GM19328 (cell line): Measurements from ENCODE around the gene SDHAF3.
A peak's percentile ranks its signal among the peaks of the same experiment; 100 is the strongest.
"Not testable (repeated sequence)": the region's sequence is repeated elsewhere in the genome, so short reads cannot be mapped to it uniquely, and the experiment has no call there.

ENCODE experiments used
- ATAC-seq: cut with Tn5 transposase; IDR thresholded peaks from one replicate; pipeline ENCODE4 v1.9.1; 2021; ENCODE audit warnings: mild to moderate bottlenecking, moderate library complexity; ENCODE audit not compliant: unreplicated experiment

SDHAF3 gene

DNA sequence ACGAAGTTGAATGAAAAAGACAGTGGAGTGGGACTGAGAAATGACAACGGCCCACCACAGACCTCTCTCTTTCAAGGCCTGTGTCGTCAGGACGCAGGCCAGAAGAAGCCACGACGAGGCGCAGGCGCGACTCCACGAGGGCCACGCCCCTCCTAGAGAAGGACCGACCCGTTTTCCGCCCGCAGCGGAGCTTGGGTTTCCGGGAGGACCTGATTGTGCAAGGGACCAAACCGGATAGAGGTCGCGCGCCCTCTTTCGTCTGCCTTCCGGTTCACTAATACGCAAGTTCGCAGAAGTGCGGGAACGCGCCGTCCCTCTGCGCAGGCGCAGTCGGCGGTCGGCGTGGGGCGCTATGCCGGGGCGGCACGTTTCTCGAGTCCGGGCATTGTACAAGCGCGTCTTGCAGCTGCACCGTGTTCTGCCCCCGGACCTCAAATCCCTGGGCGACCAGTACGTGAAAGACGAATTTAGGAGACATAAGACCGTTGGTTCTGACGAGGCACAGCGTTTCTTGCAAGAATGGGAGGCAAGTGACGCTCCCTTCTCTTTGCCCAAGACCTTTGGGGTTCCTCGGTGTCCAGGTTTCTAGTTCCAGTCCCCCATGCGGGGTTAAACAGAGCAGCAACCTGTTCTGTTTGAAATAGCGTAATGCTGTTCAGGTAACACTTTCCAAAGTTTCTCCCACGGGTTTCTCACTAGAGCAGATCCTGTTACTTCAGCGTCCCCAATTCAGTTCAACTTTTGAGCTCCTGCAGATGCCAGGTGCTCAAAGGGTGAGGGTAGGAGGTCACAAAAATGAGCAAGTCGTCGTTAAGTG, at the start of gene SDHAF3:
Gene SDHAF3 (plus strand): TSS at position 327 of the 817 bp plus-strand sequence. CDS start 26 bp downstream, at position 353.
- ATAC-seq: peak; percentile 90

- ATAC-seq: not testable (repeated sequence)
Observed at GRCh38 chr7:97072025-97072424, 45.5 kb upstream of the SDHAF3 start.

DNA sequence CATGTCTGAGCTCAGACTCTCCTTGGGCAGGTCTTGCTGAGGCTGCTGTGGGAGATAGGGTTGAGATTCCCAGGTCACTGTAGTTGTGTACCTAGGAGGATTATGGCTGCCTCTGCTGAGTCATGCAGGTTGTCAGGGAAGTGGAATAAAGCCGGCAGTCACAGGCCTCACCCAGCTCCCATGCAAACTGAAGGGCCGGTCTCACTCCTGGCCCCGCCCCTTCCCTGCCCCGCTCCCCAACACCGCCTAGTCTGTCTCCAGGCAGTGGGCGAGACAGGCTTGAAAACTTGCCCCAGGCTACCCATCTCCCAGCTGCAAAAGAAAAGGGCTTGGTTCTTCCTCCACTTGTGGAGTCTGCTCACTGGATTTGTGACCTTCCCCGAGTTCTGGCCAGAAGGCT, 41.6 kb upstream of the SDHAF3 start:
- no peak for ATAC-seq

- ATAC-seq: peak; percentile 55
Observed at GRCh38 chr7:97078023-97078969, 39.2 kb upstream of the SDHAF3 start.

DNA sequence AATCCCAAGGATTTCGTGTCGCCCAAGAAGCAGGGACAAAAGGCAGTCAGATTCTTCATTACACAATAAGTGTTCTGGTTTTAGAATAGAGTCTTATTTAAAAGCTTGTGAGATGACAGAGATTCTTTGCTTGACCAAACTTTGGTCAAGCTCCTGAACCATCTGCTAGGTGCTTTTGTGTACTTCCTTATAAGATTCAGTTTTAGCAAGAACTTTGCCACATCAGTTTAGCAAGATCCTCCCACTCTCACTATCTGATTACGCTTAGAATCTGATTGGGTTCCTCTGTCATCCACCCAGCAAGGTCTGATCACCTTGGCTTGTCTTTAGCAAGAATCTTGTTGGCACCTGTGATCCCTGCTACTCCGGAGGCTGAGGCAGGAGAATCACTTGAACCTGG, 38.2 kb upstream of the SDHAF3 start:
- no peak for ATAC-seq

DNA sequence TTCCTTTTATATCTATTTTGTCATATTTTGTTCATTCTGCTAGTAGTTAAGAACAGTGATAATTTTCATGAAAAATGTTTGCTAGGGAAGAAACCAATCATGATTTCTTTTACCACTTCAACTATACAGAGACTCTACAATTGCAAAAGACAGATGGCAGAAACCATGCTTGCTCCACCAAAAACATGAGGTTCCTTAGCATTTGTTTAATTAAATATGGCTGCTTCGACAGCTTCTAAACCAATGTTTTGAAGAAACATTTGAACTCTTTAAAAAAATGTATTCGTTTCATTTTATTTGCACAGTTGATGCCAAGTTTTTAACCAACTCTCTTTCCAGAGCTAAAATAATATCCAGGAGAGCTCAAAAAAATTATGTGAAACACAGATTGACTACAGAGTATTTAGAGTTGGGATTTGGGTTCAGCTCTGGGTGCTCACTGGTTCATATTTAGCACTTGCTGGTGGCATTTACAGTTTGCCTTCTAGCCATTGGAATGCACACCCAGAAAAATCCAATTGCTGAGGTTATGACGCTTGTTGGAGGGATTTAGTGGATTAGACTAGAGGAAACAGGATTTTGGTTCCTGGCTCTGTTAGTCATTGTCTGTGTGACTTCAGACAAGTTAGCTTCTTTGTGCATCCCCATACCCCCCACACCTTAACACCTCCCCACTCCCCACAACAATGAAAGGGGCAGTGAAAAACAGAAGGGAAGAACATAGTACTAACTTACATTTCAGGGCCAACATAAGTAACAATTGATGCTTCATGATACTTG, 35.8 kb upstream of the SDHAF3 start:
- ATAC-seq: no peak

GRCh38 chr7:97088364-97088763, 29.1 kb upstream of the SDHAF3 start:
- ATAC-seq: no peak

DNA sequence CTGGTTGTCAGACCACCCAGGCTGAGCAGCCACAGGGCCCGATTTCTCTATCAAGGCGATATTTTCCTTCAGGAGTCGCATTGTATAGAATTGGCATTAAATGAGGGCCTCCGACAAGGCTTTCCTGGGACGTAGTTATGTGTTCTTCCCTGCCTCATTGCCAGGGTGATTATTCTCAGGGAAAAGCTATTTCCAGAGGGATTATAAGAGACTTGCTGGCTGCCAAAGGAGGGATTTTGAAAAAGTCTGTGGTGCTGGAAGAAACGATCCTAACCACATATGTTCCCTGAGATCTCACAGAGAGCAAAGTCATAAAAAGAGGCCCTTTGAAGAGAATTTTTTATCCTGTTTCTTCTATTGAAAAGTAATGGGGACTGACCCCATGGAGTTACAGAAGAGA, 27.7 kb upstream of the SDHAF3 start:
- no peak for ATAC-seq

- ATAC-seq: no peak
Observed at GRCh38 chr7:97090761-97091353, 26.6 kb upstream of the SDHAF3 start.

DNA sequence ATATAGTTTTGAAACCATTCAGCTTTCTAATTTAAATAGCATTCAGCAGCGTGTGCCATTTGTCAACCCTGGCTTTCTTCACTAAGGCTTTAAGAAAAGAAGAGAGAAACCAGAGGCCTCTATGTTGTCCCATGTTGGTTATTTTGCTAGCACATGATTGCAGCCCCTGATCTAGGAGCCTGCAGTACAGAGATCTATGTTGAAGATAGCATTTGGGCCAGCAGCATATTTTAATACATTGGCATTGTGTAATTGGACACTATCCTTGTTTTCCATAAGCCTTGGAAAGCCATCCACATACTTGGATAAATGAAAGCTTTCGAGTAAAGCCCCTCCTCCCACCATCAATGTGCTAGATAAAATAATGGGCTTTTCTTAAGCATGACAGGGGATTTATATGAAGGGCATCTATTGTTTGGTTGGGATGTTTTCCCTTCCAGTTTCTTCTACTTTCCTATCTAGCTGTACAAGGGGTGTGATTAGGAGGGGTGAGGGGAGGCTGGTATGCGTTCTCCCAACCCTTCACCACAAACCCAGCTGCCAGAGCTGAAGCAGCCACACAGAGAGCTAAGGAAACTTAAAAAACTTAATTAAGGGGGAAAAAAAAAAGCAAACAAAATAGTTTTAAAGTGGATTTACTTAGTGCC, 23.1 kb upstream of the SDHAF3 start:
- ATAC-seq: no peak

GRCh38 chr7:97096037-97096436, 21.5 kb upstream of the SDHAF3 start:
- no peak for ATAC-seq

DNA sequence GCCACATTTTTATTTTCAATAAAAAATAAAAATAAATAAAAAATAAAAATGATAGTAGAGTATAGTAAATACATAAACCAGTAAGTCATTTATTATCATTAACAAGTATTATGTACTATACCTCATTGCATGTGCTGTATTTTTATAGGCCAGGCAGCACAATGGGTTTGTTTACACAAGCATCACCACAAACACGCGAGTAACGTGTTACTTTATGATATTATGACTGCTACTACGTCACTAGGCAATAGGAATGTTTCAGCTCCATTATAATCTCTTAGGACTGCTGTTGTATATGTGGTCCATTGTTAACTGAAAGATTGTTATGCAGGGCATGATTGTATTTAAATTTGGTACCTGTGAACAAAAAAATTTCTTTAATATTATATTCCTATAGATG, 20.8 kb upstream of the SDHAF3 start:
- no peak for ATAC-seq

DNA sequence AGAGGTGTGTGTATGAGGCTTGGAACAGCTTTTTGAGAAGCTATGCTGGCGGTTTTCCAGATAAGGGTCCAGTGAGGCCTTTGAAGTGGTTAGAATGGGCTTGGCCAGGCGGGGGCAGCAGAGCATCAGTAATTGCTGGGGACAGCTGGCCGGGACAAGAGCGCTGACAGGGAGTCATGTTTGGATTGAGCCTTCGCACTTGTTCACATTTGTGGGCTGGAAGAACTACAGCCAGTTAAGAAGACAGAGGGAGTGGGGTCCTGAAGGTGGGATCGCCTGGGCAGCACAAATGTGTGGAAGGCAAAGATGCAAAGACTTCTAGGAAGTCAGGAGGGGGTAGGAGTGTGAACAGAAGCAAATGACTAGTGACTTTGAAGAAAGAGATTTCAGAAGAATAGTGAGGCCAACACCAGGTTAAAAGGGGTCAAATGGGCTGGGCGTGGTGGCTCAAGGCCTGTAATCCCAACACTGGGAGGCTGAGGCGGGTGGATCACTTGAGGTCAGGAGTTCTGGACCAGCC, 12.7 kb upstream of the SDHAF3 start:
- peak; percentile 83 for ATAC-seq

GRCh38 chr7:97107192-97107800, 10.2 kb upstream of the SDHAF3 start:
- no peak for ATAC-seq

- ATAC-seq: no peak
Observed at GRCh38 chr7:97116308-97116707, 1.2 kb upstream of the SDHAF3 start.

GRCh38 chr7:97117035-97117371, 495 bp upstream of the SDHAF3 start:
- ATAC-seq: no peak

DNA sequence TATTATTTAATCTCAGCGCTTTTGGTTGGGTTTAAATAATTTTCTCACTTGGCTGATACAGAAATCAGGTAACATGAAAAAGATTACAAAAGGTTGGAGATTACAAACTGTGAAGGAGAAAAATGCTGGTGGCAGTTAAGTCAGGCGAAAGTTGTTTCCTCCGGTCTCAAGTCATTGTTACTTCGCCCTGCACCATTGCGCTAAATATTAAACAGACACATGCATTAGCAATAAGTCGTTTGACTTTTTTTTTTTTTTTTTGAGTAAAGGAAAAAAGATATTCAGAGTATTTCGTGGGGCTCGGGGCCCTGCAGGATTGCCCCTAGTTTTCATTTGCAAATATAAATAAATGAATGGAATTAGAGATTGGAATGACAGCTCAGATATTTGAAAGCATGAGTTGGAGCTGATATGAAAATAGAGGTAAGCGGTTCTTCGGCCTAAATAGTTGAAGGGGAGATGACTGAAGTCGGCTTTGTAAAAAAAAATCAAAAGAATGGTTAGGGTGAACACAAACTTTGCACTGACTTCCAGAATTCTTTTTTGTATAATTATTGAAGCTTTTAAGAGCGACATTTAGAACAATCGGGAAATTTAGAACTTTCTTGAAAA, 914 bp downstream of the SDHAF3 start:
- no peak for ATAC-seq

- ATAC-seq: no peak
Observed at GRCh38 chr7:97119747-97120146, 2.2 kb downstream of the SDHAF3 start.
